ENCODE data around the gene FER1L5.

GRCh38 chr2:96737831-96738230 lies 95.3 kb downstream of the FER1L5 start:
- TF ChIP-seq POLR2A (IDR thresholded peaks at IDR 0.05; ENCODE audit: low read depth, low read length) (no peak), POLR2AphosphoS5 (IDR thresholded peaks at IDR 0.05; ENCODE audit: low read depth, low read length) (no peak)
